Mucosa of rectum (tissue), 2 donors: ENCODE results near the gene COL18A1.
A peak's percentile ranks its signal among the peaks of the same experiment; 100 is the strongest.
"Not testable (repeated sequence)": the region's sequence is repeated elsewhere in the genome, so short reads cannot be mapped to it uniquely, and the experiment has no call there.

Source experiments
- H3K27ac ChIP-seq, 2 donors: one replicate each; pipeline ENCODE4 v1.7.0; 2013; ENCODE audit warnings: inconsistent platforms in 2 of 2, low read depth in 2 of 2, low read length in 2 of 2
- H3K27me3 ChIP-seq, 2 donors: one replicate each; pipeline ENCODE4 v1.7.0; 2013; ENCODE audit warnings: low read length in 2 of 2; ENCODE audit not compliant: control insufficient read depth in 2 of 2, insufficient read depth in 2 of 2
- H3K36me3 ChIP-seq, 2 donors: one replicate each; pipeline ENCODE4 v1.7.0; 2013; ENCODE audit warnings: low read length in 2 of 2; ENCODE audit not compliant: control insufficient read depth in 2 of 2, insufficient read depth in 2 of 2
- H3K4me1 ChIP-seq, 2 donors: one replicate each; pipeline ENCODE4 v1.7.0; 2013; ENCODE audit warnings: low read length in 2 of 2, mild to moderate bottlenecking in 1 of 2; ENCODE audit not compliant: control insufficient read depth in 2 of 2, insufficient read depth in 2 of 2
- H3K4me3 ChIP-seq, 2 donors: one replicate each; pipeline ENCODE4 v1.7.0; 2013; ENCODE audit warnings: low read length in 2 of 2
- H3K9ac ChIP-seq, 2 donors: one replicate each; pipeline ENCODE4 v1.7.0; 2013; ENCODE audit warnings: low read length in 2 of 2, low read depth in 1 of 2, mild to moderate bottlenecking in 1 of 2
- H3K9me3 ChIP-seq, 2 donors: one replicate each; pipeline ENCODE4 v1.7.0; 2013; ENCODE audit warnings: low read length in 2 of 2; ENCODE audit not compliant: control insufficient read depth in 2 of 2
- donor health status: healthy.
- donor health status: Normal muscosa, but diverticular disease.

Gene COL18A1

DNA sequence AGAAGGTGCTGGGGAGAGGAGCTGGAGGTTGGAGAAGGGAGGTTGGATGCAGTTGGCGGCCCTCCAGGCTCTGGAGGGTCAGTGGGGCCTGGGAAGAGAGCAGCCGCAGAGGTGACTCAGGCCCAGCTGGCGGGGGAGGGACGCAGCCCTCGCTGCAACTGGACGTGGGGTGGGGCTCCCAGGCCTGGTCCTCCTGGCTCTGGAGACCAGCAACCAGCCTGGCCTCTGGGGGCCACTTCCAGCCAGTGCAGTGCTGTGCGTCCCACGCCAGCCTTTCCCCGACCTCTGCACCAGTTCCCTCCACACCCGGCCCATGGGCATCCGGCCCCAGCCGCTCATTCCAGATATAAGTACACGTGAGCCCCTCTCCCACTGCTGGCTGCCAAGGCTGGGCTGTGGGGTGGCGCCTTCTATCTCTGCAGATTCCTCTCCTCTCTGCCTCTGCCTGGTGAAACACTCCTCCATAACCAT lies 38.0 kb upstream of the COL18A1 start:
- Histone ChIP-seq H3K27me3 (no peaks in the 10 kb centered on the region), H3K4me3 (no peak overlapping the region), H3K4me1 (peaks cover 0 to 7% of the 10 kb centered on the region in 2 donors), H3K9me3 (no peaks in the 10 kb centered on the region), H3K9ac (no peak overlapping the region), H3K27ac (peak overlapping the region; percentile 23 to 47), H3K36me3 (no peaks in the 10 kb centered on the region)

DNA sequence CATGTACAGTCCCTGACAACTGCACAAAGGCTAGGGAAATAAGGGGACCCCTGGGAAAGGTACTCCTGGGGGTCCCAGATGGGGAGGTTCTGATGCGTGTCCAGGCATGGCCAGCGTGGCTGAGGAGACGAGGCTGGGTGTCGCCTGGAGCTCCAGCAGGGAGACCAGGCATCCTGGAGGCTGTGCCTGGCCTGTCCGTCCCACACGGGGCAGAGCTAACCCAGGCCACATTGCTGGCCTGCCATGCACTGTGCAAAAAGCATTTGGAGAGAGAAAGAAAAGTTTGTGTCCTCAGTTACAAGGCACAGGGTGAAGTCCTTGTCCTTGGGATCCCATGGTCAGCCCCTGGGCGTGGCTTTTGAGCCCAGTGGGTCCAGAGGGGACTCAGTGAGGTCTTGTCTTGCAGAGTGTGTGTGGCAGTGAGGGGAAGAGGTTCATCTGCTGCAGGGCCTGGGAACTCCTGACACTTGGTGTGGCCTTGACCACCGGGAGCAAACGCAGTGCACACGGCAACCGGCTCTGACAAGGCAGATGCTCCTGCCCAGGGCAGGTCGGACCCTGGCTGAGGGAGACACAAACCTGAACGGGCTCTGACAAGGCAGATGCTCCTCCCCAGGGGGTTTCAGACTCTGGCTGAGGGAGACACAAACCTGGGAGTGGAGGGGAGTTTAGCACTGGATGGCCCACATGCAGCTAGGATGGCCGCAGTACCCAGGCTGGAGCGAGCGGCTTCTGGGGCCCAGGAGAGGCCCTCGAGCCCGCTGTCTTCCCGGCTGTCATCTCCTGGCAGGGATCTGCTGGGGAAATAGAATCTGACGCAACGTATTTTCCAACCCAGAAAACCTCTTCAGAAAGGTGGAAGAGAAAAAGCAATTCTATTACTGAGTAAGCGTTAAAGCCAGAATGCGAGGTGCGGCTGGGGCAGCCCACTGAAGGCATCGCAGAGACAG lies 37.3 kb upstream of the COL18A1 start:
- Histone ChIP-seq H3K9ac (no peak overlapping the region), H3K27me3 (no peaks in the 10 kb centered on the region), H3K9me3 (no peaks in the 10 kb centered on the region), H3K4me3 (no peak overlapping the region), H3K27ac (peak overlapping the region; percentile 16 to 47), H3K4me1 (peaks cover 0 to 7% of the 10 kb centered on the region in 2 donors), H3K36me3 (no peaks in the 10 kb centered on the region)

GRCh38 chr21:45369018-45369417 lies 35.9 kb upstream of the COL18A1 start:
- H3K27ac ChIP-seq, H3K4me1 ChIP-seq, H3K27me3 ChIP-seq, H3K9ac ChIP-seq, H3K36me3 ChIP-seq, H3K4me3 ChIP-seq, H3K9me3 ChIP-seq: not testable (repeated sequence)

DNA sequence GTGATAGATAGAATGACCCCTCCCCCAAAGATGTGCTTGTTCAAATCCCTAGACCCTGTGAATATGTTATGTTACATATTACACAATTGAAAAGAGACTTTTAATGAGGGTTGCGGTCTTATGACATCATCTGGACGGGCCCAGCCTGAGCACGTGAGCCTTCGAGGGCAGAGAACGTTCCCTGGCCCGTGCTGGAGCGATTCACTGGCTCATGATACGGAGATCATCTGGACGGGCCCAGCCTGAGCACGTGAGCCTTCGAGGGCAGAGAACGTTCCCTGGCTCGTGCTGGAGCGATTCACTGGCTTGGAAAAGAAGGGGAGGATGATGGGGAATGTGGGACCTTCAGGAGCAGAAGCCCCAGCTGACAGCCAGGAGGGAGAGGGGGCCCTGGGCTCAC lies 34.4 kb upstream of the COL18A1 start:
- no peak overlapping the region for H3K27ac ChIP-seq
- H3K4me1 ChIP-seq, result no peaks in the 10 kb centered on the region
- no peak overlapping the region for H3K4me3 ChIP-seq
- H3K9me3 ChIP-seq, result no peaks in the 10 kb centered on the region
- H3K27me3 ChIP-seq, result no peaks in the 10 kb centered on the region
- no peak overlapping the region for H3K9ac ChIP-seq
- H3K36me3 ChIP-seq, result no peaks in the 10 kb centered on the region

DNA sequence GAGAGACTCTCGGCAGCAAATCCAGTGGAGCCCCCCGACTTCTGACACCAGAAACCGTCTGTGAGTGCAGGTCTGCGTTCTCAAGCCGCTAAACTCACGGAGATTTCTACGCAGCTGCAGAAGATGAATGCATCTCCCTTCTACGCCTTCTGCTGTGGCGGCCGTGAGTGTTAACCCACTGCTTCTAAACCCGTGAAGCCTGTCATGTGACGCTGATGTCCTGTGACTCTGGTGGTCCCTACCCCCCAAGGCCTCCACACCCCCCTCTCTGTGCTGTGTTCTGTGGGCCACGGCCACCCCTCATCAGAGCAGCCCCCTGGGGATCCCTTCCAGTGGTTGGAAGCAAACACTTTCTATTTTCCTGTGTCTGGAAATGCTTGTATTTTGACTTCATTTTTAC lies 33.9 kb upstream of the COL18A1 start:
- Histone ChIP-seq H3K27ac (no peak overlapping the region), H3K4me3 (no peak overlapping the region), H3K9ac (no peak overlapping the region)

DNA sequence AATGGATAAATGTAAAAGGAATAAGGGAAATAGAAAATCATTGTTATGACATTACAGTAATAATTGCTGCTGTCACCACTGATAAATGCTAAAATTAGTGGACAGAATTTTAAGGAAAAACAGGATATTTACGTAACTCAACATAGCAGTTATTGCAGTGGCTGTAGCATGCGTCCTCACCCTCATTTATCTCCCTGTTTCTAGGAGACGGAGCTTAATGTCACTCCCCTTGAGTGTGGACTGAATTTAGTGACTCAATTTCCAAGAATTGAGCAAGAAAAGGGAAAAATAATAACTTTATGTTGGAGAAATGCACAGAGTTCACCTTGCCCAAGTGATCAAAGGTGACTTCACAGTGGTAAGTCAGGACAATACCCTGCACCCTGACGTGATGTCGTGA lies 33.3 kb upstream of the COL18A1 start:
- Histone ChIP-seq H3K4me3 (no peak overlapping the region), H3K36me3 (no peaks in the 10 kb centered on the region), H3K4me1 (no peaks in the 10 kb centered on the region), H3K27me3 (no peaks in the 10 kb centered on the region), H3K9me3 (no peaks in the 10 kb centered on the region), H3K27ac (no peak overlapping the region), H3K9ac (no peak overlapping the region)

More for the DNA sequence above, 33.9 kb upstream of the COL18A1 start:
- H3K4me1 ChIP-seq, result no peaks in the 10 kb centered on the region
- H3K36me3 ChIP-seq, result no peaks in the 10 kb centered on the region
- no peaks in the 10 kb centered on the region for H3K9me3 ChIP-seq
- no peaks in the 10 kb centered on the region for H3K27me3 ChIP-seq

DNA sequence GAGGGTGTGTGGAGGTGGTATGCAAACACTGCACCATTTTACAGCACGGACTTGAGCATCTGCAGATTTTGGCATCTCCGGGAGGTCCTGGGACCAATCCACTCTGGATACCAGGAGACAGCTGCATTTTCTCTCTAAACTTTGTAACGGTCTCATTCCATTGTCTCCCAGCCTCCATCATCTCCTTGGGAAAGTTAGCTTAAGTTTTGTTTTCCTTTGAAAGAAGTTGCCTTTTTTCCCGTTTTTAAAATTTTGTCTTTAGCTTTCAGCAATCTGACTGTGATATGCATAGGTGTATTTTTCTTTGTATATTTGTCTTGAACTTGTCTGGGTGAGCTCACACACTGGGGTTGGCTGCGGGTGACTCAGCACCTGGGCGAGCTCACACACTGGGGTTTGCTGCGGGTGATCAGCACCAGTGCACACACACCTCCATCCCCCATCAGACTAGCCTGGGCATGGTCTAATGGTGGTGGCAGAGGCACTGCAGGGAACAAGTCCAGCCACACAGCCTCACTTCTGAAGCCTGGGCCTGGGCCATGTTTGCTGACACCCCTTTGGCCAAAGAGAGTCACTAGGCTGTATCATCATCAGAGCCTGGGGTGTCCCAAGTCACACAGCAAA lies 32.1 kb upstream of the COL18A1 start:
- no peaks in the 10 kb centered on the region for H3K27me3 ChIP-seq
- no peak overlapping the region for H3K9ac ChIP-seq
- no peak overlapping the region for H3K27ac ChIP-seq
- H3K36me3 ChIP-seq, result no peaks in the 10 kb centered on the region
- H3K4me3 ChIP-seq, result no peak overlapping the region
- no peaks in the 10 kb centered on the region for H3K9me3 ChIP-seq
- no peaks in the 10 kb centered on the region for H3K4me1 ChIP-seq

- no peak overlapping the region for H3K27ac ChIP-seq
- H3K27me3 ChIP-seq, result no peaks in the 10 kb centered on the region
- H3K9me3 ChIP-seq, result no peaks in the 10 kb centered on the region
- H3K9ac ChIP-seq, result no peak overlapping the region
- H3K4me1 ChIP-seq, result no peaks in the 10 kb centered on the region
- no peaks in the 10 kb centered on the region for H3K36me3 ChIP-seq
- no peak overlapping the region for H3K4me3 ChIP-seq
Measured at GRCh38 chr21:45373991-45374816, 30.8 kb upstream of the COL18A1 start.

- H3K4me3 ChIP-seq, result no peak overlapping the region
- H3K27ac ChIP-seq, result no peak overlapping the region
- H3K9ac ChIP-seq, result no peak overlapping the region
- no peaks in the 10 kb centered on the region for H3K4me1 ChIP-seq
- no peaks in the 10 kb centered on the region for H3K27me3 ChIP-seq
- H3K9me3 ChIP-seq, result no peaks in the 10 kb centered on the region
- no peaks in the 10 kb centered on the region for H3K36me3 ChIP-seq
Measured at GRCh38 chr21:45374826-45375455, 30.0 kb upstream of the COL18A1 start.
